Renal cortex interstitium (tissue), 11 donors: ENCODE results near the gene CELSR3. TPM values are rescaled to one million over a fixed set of nuclear protein-coding genes. Genes with fewer than 3 reads are reported as not detected.
A peak's percentile ranks its signal among the peaks of the same experiment; 100 is the strongest.

ENCODE experiments used
- DNase-seq, 11 donors: peaks; one replicate each; pipeline ENCODE4 v3.0.0-alpha.2; 2013; ENCODE audit warnings: low read depth in 9 of 11, low spot score in 4 of 11; ENCODE audit errors: extremely low read depth in 1 of 11
- polyA plus RNA-seq, 3 donors: library from polyadenylated mRNA; unstranded; fragments of 120-200 nt; gene quantifications; one replicate each; pipeline ENCODE4 v1.2.1, GENCODE V29; 2013; ENCODE audit not compliant: insufficient read length in 3 of 3

The CELSR3 gene
- polyA plus RNA-seq, 3 donors, result 1.2 to 1.3 (median 1.2) TPM

DNA sequence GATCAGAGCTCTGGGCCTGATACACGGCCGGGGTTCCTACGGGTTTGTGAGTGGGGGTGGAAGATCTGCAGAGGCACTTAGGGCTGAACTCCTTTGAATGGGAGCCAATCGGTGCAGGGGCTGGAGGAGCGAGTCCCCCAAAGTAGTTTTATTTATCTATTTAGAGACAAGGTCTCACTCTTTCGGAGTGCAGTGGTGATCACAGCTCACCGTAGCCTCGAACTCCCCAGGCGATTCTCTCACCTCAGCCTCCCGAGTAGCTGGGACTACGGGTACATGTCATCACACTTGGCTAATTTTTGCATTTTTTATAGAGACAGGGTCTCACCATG lies 1.6 kb upstream of the CELSR3 start:
- no peak for DNase-seq

DNA sequence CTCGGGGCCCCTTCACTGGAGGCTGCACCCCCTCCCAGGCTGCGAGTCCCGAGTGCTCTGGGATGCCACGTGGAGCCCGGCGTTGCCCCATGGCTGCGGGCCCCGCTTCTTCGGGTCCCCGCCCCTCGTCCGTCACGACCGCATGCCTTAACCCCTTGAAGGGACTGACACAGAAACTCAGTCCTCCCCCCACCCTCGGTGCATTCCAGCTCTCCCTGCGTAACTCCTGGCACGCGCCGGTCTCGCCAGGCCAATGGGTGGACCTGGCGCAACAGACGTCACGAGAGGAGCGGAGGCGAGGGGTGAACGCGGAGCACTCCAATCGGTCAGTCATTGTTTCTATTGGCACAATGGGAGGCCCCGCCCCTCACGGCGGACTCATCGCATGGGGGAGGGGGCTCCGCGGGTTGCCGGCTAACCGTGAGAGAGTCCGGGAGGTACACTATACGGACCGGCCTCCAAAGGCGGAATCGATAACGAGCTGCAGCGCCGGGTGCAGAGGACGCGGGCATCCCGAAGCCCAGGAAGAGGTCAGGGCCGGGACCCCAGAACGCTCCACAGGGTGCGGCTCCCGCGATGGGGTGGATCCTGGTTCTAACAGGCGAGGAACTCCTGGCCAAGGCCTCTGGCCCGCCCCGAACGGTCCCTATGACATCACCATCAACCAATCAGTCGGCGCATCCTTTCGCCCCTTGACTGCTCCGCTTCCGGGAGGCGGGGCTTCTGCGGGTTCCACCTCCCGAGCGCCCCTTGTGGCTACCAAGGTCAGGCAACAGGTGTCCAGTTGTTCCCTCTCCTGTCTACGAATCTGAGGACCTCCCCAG lies 1.0 kb upstream of the CELSR3 start:
- peak; percentile 82 to 94 (median 91) for DNase-seq

DNA sequence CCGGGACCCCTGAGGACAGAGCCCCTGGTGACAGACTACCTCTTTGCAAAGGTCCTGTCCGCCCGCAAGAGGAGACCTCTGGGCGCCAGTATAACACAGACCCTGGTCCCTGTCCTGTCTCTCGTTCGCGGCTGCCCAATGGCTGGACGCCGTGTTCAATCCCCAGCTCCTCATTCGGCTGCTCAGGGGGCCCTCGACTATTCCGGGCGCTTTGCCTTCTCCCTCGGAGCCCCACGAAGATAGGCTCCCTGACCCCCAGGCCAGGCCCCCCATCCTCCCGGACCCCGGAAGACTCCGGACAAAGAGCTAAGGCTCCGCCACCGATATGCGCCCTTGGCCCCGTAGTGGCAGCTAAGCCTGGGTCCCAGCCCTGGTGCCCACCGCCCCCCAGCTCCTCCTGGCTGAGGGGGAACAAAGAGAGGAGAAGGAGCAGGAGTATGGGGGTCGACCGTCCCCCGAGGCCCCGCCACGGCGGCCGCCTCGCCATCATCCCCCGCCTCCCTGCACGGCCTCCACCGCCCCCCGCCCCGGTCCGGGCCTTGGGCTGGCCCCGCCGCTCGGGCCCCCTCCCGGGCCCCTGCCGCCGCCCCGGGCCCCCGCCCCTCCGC lies 437 bp downstream of the CELSR3 start:
- no peak for DNase-seq

DNA sequence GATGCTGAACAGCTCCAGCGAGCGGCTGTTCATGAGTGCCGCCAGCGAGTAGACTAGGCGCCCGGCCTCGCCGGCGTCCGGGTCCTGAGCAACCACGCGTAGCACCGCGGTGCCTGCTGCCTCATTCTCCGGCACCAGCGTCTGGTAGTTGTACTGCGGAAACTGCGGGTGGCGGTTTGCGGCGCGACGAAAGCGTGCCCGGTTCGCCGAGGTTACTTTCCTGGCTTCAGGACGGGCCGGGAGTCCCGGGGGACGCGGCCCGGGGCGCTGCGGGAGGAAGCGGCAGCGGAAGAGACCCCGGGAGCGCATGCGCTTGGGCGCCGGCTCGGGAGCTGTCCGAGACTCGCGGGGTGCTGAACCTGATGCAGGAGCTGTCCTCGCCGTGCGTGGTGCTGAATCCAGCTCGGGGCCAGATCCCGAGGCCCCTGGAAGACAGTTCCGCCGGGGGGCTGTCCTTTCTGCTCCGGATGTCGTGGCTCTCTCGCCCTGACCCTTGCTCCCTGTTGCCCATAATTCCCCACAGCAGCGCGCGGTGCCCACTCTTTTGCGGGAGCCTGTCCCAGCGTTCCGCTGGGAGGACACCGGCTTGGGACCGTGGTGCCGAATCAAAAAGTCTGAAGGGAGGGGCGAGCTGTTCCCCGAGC lies 1.1 kb downstream of the CELSR3 start:
- peak in 7 of 11 donors; percentile 44 to 70 (median 65) for DNase-seq

- DNase-seq, result no peak
These were observed 1.8 kb downstream of the CELSR3 start for GRCh38 chr3:48660800-48661400.

DNA sequence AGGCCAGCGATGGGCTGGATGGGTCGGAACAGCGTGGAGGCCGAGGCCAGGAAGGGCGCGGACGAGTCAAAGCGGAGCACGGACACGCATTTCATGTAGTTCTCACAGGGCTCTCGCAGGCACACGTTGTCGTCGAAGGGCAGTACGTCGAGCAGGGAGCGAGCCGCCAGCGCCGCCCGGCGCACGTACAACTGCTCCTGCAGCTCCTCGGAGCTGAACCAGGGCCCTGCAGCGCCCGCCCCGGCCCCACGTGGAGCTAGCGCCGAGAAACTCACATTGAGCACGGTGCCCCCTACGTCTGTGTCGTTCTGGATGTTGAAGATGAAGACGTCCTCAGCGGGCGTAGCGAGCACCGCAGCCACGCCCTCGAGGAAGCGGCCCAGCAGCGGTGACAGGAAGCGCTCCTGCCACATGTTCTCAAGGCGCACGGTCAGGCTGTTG lies 5.8 kb downstream of the CELSR3 start:
- DNase-seq, result no peak

DNA sequence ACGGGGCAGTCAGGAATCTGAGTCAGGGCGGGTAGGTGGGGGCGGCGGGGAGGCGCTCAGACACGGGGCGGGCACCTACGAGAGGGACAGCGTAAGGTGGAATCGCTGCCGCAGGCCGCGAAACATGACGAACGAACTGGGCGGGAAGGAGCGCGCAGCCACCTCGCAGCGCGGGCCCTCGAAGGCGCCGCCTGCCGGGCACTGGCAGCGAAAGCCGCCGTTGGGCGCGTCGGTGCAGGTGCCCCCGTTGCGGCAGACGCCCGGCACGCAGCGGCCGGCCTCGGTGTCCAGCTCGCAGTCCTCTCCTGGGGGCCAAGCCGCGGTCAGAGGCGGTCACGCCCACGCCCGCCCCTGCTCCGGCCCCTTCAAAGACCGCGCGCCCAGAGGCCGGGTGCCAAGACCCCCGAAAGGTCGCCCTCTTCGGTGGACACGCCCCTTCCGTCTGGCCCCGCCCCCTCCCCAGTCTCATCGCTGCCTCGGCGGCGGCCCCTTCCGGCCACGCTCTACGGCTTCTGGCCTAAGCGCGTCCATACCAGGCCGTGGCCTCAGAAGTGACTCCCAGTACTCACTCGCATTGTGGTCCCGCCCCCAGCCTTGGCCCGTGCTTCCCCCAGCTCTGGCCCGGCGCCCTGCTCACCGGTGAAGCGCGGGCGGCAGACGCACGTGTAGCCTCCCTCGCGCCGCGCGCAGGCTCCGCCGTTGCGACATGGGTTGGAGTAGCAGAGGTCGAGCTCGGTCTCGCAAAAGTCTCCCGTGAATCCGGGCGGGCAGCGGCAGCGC lies 6.4 kb downstream of the CELSR3 start:
- DNase-seq, result peak in 7 of 11 donors; percentile 48 to 76 (median 67)

DNA sequence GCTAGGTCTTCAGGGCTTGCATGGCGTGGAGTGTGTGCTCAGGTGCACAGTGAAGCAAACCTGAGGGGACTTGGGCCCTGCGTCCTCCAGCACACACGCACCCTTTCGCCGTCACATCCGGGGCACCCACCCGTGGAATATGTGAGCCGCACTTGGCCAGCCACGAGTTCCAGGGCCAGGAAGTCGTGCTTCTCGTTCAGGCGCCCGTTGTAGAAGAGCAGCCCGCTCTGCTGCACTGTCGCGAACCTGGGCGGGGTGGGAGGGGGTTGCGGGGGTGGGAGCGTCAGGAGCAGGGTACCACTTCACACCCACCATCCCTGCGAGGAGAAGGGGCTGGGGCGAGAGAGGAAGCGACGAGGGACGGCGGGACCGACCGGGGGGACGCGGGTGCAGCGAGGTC lies 7.1 kb downstream of the CELSR3 start:
- DNase-seq, result no peak

GRCh38 chr3:48655063-48655462 lies 7.6 kb downstream of the CELSR3 start:
- no peak for DNase-seq

DNA sequence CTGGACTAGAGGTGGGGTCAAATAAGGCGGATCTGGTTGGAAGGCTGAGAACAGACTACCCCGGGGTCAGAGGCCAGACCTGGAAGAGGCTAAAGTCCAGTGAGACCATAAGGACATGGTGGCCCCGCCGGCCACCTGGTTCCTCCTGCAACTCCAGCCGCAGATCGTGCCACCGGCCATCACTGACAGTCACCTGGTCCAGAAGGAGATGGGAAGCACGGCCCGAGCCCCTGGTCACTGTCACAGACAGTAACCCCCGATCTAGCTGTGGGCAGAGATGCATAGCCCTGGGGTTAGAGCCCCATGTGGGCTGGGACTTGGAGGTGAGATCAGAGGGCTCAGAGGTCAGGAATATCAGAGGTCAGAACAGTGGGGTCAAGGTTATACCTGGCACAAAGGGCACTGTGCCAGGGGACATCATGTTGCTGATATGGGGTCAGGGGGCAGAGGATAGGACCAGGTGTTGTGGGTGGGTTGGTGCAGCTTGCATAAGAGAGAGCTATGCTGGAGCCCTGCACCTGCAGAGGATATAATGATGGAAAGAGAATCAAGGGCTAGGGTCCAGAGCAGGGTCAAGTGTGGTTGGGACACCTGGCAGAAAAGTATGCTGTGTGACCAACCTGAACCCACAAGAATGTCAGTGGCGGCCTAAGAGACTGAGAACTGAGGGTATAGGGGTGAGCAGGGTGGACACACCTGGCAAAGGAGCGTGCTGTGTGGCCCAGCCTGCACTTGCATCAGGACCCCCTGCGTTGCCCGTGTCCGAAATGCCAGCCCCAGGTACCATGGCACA lies 9.6 kb downstream of the CELSR3 start:
- DNase-seq, result no peak

- DNase-seq, result no peak
These were observed 10.9 kb downstream of the CELSR3 start for GRCh38 chr3:48651771-48652170.

DNA sequence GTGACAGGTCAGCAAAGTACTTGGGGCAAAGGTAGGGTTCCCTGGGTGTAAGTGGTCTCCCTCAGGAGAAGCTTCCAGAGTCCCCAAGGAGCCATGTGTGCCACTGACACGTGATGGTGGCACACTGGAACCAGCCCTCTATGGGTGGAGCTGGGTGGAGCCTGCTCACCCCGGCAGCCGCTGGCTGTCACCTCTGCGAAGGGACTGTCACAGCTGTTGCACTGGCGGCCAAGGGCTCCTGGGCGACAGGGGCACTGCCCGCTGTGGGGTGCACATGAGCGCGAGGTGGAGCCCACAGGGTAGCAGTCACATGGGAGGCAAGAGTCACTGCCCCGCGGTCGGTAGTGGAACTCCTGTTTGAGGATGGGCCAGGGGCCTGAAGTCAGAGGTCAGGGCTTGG lies 12.0 kb downstream of the CELSR3 start:
- no peak for DNase-seq

GRCh38 chr3:48648188-48648850 lies 14.4 kb downstream of the CELSR3 start:
- no peak for DNase-seq

- DNase-seq, result no peak
These were observed 15.0 kb downstream of the CELSR3 start for GRCh38 chr3:48647714-48648113.

- no peak for DNase-seq
These were observed 17.6 kb downstream of the CELSR3 start for GRCh38 chr3:48644898-48645760.

DNA sequence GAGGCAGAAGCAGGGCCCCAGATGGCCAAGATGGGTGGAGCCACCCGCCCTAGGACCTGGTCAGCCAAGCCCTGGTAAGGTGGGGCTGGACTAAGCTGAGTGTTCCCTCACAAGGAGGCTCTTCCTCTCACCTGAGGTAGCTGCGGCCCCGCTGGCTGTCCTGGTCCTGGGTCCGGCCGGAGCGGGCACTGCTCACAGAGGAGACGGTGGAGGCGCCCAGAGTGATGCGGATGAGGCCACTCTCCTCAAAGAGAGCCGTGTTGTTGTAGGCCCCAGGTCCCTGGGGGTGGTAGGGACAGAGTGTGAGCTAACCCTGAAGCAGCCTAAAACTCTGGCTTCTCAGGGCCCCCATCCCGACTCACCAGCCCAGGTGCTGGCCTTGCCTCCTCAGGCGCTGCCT lies 20.1 kb downstream of the CELSR3 start:
- no peak for DNase-seq

DNA sequence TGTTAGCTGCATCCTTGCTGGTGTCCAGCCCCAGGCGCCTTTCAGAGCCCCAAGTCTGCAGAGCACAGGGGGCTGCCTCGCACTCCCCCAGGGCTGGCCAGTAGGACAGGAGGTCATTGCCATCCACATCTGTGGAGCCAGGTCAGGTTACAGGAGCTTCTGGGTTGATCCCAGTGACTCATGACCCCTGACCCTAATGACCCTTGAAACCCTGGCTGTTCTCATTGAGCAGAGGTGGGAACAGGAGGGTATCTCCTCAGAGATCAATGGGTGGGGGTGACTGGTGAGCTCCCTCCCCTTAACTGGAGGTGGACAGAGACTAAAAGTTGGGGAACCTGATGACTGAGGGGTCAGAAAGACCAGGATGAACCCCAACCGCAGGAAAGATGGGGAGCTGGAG lies 21.3 kb downstream of the CELSR3 start:
- DNase-seq, result no peak
